T-cell (primary cell): ENCODE measurements around the gene CETP. TPM values are rescaled to one million over a fixed set of nuclear protein-coding genes. Genes with fewer than 3 reads are reported as not detected.

ENCODE experiments used
- ATAC-seq, 4 experiments: fragments of 200-7000 bp in 3 of 4; fragments of 150-1000 bp in 1 of 4; cut with Tn5 transposase; replicated peaks in 1 of 4; 1 replicate in 3 of 4; 2 replicates in 1 of 4; pipeline ENCODE4 v1.10.0; 2021; ENCODE audit warnings: moderate library complexity in 3 of 4, mild to moderate bottlenecking in 2 of 4, moderate number of reproducible peaks in 1 of 4
- CTCF ChIA-PET, 2 donors: fragments of 300-600 bp; sonication (Branson Sonifier 250); formaldehyde crosslinking; loops; one replicate each; lab custom pipeline; 2022; ENCODE audit warnings: antibody characterized with exemption in 2 of 2; lab: Charles Lee
- POLR2A ChIA-PET, 2 donors: fragments of 300-600 bp; sonication (Branson Sonifier 250); formaldehyde crosslinking; loops; one replicate each; lab custom pipeline; 2022; ENCODE audit warnings: antibody characterized with exemption in 2 of 2; lab: Charles Lee
- DNase-seq, 35 experiments: peaks; one replicate each; pipeline versions ENCODE4 v3.0.0 to v3.0.0-alpha.2; 2013 to 2023
- H3K27ac ChIP-seq: one replicate; pipeline ENCODE4 v1.5.1; 2013; ENCODE audit warnings: low read length
- H3K27me3 ChIP-seq, 2 experiments: replicated peaks in 1 of 2; 1 replicate in 1 of 2; 2 replicates in 1 of 2; pipeline versions ENCODE4 v1.6.1 to v1.7.0; 2013; ENCODE audit warnings: low read length in 1 of 2, mixed read lengths in 1 of 2; ENCODE audit not compliant: control insufficient read depth in 2 of 2, insufficient read depth in 2 of 2; ENCODE audit errors: extremely low read depth in 1 of 2
- H3K36me3 ChIP-seq, 2 donors: 1 replicate in 1 of 2; 2 replicates in 1 of 2; pipeline versions ENCODE4 v1.6.1 to v1.7.0; 2013; ENCODE audit warnings: low read length in 1 of 2; ENCODE audit not compliant: control insufficient read depth in 2 of 2, insufficient read depth in 1 of 2; ENCODE audit errors: extremely low read depth in 1 of 2
- H3K4me1 ChIP-seq, 2 experiments: 1 replicate in 1 of 2; 2 replicates in 1 of 2; pipeline versions ENCODE4 v1.6.1 to v1.7.0; 2013; ENCODE audit warnings: low read length in 2 of 2, mixed read lengths in 1 of 2; ENCODE audit not compliant: insufficient read depth in 2 of 2, control insufficient read depth in 1 of 2; ENCODE audit errors: extremely low read depth in 1 of 2
- H3K4me3 ChIP-seq, 2 donors: 1 replicate in 1 of 2; 2 replicates in 1 of 2; pipeline versions ENCODE4 v1.5.1 to v1.7.0; 2013; ENCODE audit warnings: mild to moderate bottlenecking in 2 of 2, low read length in 1 of 2, moderate library complexity in 1 of 2; ENCODE audit not compliant: control insufficient read depth in 1 of 2; ENCODE audit errors: extremely low read depth in 1 of 2
- H3K9me3 ChIP-seq: 2 replicates; pipeline ENCODE4 v1.7.0; 2013
- H3K27ac Mint-ChIP-seq, 2 donors: one replicate each; pipeline ENCODE4 v1.8.0; 2020 to 2021; ENCODE audit warnings: mild to moderate bottlenecking in 2 of 2, mixed read lengths in 2 of 2
- H3K27me3 Mint-ChIP-seq, 2 donors: one replicate each; pipeline ENCODE4 v1.8.0; 2021 to 2022; ENCODE audit warnings: mixed read lengths in 2 of 2
- H3K36me3 Mint-ChIP-seq: one replicate; pipeline ENCODE4 v1.8.0; 2021; ENCODE audit warnings: mixed read lengths
- H3K4me1 Mint-ChIP-seq, 3 donors: one replicate each; pipeline ENCODE4 v1.8.0; 2020 to 2022; ENCODE audit warnings: mixed read lengths in 3 of 3, mild to moderate bottlenecking in 1 of 3
- H3K4me3 Mint-ChIP-seq, 3 donors: one replicate each; pipeline ENCODE4 v1.8.0; 2020 to 2022; ENCODE audit warnings: mild to moderate bottlenecking in 3 of 3, mixed read lengths in 3 of 3, moderate library complexity in 3 of 3
- H3K9me3 Mint-ChIP-seq, 3 donors: one replicate each; pipeline ENCODE4 v1.8.0; 2020 to 2022; ENCODE audit warnings: mixed read lengths in 3 of 3
- WGBS: methylation state at CpG from one replicate; pipeline ENCODE4 v1.1.5; 2013; ENCODE audit warnings: missing lambda C conversion rate; ENCODE audit not compliant: insufficient coverage; 5-methylcytosine and 5-hydroxymethylcytosine counted together
- total RNA-seq, 35 experiments: library from RNA in 6 of 35; stranded (reverse) in 6 of 35; fragments of 120-200 nt in 1 of 35; gene quantifications; one replicate each; pipeline versions ENCODE4 v1.2.1 to v1.2.4 and lab custom pipeline; 2013 to 2026

Gene CETP
- total RNA-seq, 5 donors from 2014 or later (not counting 1 experiment from before 2014, with no cell fraction given), result 0.18 to 0.25 (median 0.19) TPM; not detected in 2

DNA sequence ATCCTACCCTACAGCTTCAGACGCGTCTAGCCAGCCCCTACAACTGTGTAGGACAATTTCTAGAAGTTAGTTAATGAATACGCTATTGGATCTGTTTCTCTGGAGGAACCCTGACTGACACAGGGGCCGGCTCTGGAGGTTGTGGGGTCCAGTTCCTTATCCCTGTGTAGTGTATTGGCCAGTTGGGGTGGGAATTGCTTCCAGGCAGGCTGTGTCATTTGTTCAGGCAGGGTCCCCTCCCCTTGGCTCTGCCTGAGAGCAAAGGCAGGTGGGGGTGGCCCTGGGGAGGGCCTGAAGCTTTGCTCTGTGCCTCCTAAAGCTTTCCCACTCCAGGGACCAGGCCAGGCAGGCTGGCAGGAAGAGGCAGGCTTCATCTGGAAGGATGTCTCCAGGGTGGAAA lies 11.7 kb upstream of the CETP start:
- POLR2A ChIA-PET, result interaction anchor here in 1 of 2 donors (0.5 kb wide), 1 partner anchor 12 kb away, joined by 3 read pairs; no protein-coding TSS in a partner anchor
- DNase-seq (no peak), ATAC-seq (no peak)
- Mint-ChIP-seq H3K27ac (no peak overlapping the region), H3K9me3 (no peaks in the 10 kb centered on the region), H3K27me3 (no peaks in the 10 kb centered on the region), H3K36me3 (peaks cover 4% of the 10 kb centered on the region), H3K4me3 (no peak overlapping the region), H3K4me1 (peaks cover 8 to 20% (median 14%) of the 10 kb centered on the region in 3 donors)
- H3K4me1 ChIP-seq, result peaks cover 0 to 6% of the 10 kb centered on the region in 2 experiments
- 94% methylated on average over 2 of the region's 4 CpGs for WGBS
- no peak overlapping the region for H3K4me3 ChIP-seq
- H3K27me3 ChIP-seq, result no peaks in the 10 kb centered on the region
- H3K9me3 ChIP-seq, result no peaks in the 10 kb centered on the region
- CTCF ChIA-PET, result interaction anchor here (1.9 to 4.0 kb wide), 2 partner anchors 83 to 157 kb away, joined by 5 to 14 read pairs; no protein-coding TSS in a partner anchor
- peaks cover 0 to 12% of the 10 kb centered on the region in 2 donors for H3K36me3 ChIP-seq
- H3K27ac ChIP-seq, result no peak overlapping the region

DNA sequence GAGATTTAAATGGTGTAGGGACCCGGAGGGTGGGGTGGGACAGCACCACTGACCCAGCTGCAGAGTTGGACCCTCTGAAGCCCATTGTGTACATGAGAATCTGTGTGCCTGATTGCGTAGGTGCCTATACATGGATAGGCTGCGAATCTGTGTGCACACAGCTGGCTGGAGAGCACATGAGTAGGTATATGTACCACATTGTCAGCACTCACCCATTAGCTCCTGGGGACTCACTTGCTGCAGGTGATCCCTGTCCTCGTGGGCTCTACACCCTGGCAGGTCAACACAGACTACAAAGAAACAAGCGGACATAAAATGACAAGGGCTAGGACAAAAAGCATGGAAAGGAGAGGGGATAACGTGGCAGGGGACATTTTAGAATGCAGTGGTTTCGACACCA lies 11.3 kb upstream of the CETP start:
- H3K36me3 Mint-ChIP-seq, result peaks cover 3% of the 10 kb centered on the region
- no peak overlapping the region for H3K4me3 Mint-ChIP-seq
- Histone ChIP-seq H3K36me3 (peaks cover 0 to 8% of the 10 kb centered on the region in 2 donors), H3K4me3 (no peak overlapping the region), H3K9me3 (no peaks in the 10 kb centered on the region), H3K27ac (no peak overlapping the region), H3K4me1 (peaks cover 0 to 6% of the 10 kb centered on the region in 2 experiments), H3K27me3 (no peaks in the 10 kb centered on the region)
- POLR2A ChIA-PET, result interaction anchor here in 1 of 2 donors (0.5 kb wide), 1 partner anchor 12 kb away, joined by 3 read pairs; no protein-coding TSS in a partner anchor
- ATAC-seq, result no peak
- CTCF ChIA-PET, result interaction anchor here (0.6 to 4.0 kb wide), 3 partner anchors 16 to 157 kb away, joined by 5 to 14 read pairs (median 5); no protein-coding TSS in a partner anchor
- H3K27me3 Mint-ChIP-seq, result no peaks in the 10 kb centered on the region
- 83% methylated on average over 7 of the region's 7 CpGs for WGBS
- H3K4me1 Mint-ChIP-seq, result peaks cover 8 to 20% (median 13%) of the 10 kb centered on the region in 3 donors
- DNase-seq, result no peak
- H3K27ac Mint-ChIP-seq, result no peak overlapping the region
- no peaks in the 10 kb centered on the region for H3K9me3 Mint-ChIP-seq

DNA sequence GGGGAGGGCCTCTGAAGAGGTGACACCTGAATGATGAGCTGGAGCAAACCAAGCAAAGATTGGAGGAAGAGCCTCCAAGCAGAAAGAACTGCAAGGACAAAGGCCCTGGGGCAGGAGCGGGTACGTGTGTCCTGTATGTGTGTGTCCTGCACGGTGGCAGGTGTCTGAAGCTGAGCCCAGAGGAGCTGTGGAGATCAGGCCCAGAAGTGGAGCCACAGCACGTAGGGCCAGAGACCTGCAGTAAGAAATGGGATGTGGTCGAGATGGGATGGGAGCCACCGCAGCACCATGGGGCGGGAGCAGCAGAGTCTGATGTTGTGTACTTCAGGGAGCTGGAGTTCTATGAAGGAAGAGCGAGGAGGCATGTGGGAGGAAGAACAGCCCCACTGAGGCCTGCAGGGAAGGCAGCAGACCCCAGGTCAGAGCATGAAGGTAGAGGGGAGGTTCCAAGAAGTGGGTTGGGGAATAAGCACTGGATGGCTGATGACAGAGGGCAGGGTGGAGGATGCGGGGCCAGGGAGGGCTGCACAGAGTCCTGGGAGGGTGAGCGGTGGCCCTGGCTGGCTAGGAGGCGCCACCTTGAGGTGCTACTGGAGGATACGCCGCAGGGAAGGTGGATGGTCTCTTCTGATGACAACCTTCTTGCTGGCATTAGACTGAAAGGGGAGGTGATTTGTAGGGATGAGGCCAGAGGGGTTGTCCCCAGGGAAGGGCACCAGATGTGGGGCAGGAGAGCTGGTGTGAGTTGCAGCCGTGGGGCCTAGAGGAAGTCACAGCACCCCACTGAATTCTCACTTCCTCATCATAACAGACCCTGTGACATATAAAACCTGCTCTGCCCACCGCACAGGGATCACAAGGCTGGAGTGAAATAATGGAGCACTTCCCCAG lies 10.6 kb upstream of the CETP start:
- Mint-ChIP-seq H3K4me1 (peaks cover 8 to 20% (median 13%) of the 10 kb centered on the region in 3 donors), H3K9me3 (no peaks in the 10 kb centered on the region), H3K27me3 (no peaks in the 10 kb centered on the region), H3K36me3 (peaks cover 3% of the 10 kb centered on the region), H3K27ac (peak overlapping the region in 1 of 2 donors; percentile 7), H3K4me3 (no peak overlapping the region)
- CTCF ChIA-PET, result interaction anchor here (0.6 to 4.0 kb wide), 8 partner anchors 16 to 435 kb away, joined by 3 to 14 read pairs (median 5); no protein-coding TSS in a partner anchor
- no peak overlapping the region for H3K4me3 ChIP-seq
- H3K27me3 ChIP-seq, result no peaks in the 10 kb centered on the region
- H3K4me1 ChIP-seq, result peaks cover 0 to 6% of the 10 kb centered on the region in 2 experiments
- ATAC-seq, result peak; percentile 79 to 90 (median 82)
- WGBS, result 82% methylated on average over 13 of the region's 15 CpGs
- POLR2A ChIA-PET, result interaction anchor here (0.6 to 0.7 kb wide), 2 partner anchors 182 to 1563 kb away, joined by 3 to 12 read pairs; no protein-coding TSS in a partner anchor
- peak in 29 of 35 experiments; percentile 14 to 65 (median 35) for DNase-seq
- peaks cover 0 to 5% of the 10 kb centered on the region in 2 donors for H3K36me3 ChIP-seq
- no peaks in the 10 kb centered on the region for H3K9me3 ChIP-seq
- H3K27ac ChIP-seq, result no peak overlapping the region

DNA sequence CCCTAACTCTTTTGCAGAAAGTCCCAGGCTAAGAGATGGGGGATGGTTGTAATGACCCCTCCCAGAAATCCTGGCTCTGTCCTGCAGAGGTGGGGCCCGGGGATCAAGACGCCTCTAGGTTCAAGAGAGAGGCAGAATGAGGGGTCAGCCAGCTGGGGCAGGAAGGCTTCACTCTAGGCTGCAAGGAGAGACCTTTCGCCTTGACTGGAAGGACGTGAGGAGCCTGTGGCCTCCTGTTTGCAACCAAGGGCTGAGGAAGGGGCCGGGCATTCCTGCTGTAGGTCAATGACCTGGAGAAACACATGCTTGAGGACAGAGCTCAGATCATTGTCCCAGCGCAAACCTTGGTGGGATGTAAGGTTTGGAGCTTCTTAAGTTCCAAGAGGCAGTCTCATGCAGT lies 8.7 kb upstream of the CETP start:
- H3K36me3 Mint-ChIP-seq, result no peaks in the 10 kb centered on the region
- peaks cover 6 to 16% (median 13%) of the 10 kb centered on the region in 3 donors for H3K4me1 Mint-ChIP-seq
- 64% methylated on average over 4 of the region's 6 CpGs for WGBS
- H3K27ac ChIP-seq, result no peak overlapping the region
- ATAC-seq, result no peak
- no peaks in the 10 kb centered on the region for H3K27me3 Mint-ChIP-seq
- H3K27me3 ChIP-seq, result no peaks in the 10 kb centered on the region
- no peaks in the 10 kb centered on the region for H3K9me3 Mint-ChIP-seq
- DNase-seq, result no peak
- peaks cover 0 to 6% of the 10 kb centered on the region in 2 experiments for H3K4me1 ChIP-seq
- H3K9me3 ChIP-seq, result no peaks in the 10 kb centered on the region
- H3K36me3 ChIP-seq, result no peaks in the 10 kb centered on the region
- no peak overlapping the region for H3K27ac Mint-ChIP-seq
- no peak overlapping the region for H3K4me3 ChIP-seq
- ChIA-PET POLR2A (no interaction called here), CTCF (interaction anchor here (0.7 to 4.0 kb wide), 5 partner anchors 18 to 160 kb away, joined by 3 to 14 read pairs (median 4); no protein-coding TSS in a partner anchor)
- H3K4me3 Mint-ChIP-seq, result no peak overlapping the region

DNA sequence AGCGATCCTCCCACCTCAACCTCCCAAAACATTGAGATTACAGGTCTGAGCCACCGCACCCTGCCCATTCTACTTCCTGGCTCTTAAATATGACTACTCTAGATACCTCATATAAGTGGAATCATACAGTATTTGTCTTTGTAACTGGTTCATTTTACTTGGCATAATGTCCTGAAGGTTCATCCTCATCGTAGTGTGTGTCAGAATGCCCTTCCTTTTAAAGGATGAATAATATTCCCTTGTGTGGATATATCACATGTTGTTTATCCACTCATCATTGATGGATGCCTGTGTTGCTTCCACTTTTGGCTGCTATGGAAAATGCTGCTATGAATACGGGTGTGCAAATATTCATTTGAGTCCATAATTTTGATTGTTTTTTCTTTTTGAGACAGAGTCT lies 5.7 kb upstream of the CETP start:
- CTCF ChIA-PET, result no interaction called here
- no peaks in the 10 kb centered on the region for H3K9me3 Mint-ChIP-seq
- Histone ChIP-seq H3K4me3 (no peak overlapping the region), H3K4me1 (peaks cover 0 to 5% of the 10 kb centered on the region in 2 experiments), H3K27ac (no peak overlapping the region), H3K9me3 (no peaks in the 10 kb centered on the region), H3K27me3 (no peaks in the 10 kb centered on the region), H3K36me3 (no peaks in the 10 kb centered on the region)
- H3K4me3 Mint-ChIP-seq, result no peak overlapping the region
- WGBS, result 100% methylated on average over 1 of the region's 4 CpGs
- no peak overlapping the region for H3K27ac Mint-ChIP-seq
- POLR2A ChIA-PET, result no interaction called here
- no peaks in the 10 kb centered on the region for H3K36me3 Mint-ChIP-seq
- ATAC-seq (no peak), DNase-seq (no peak)
- no peaks in the 10 kb centered on the region for H3K27me3 Mint-ChIP-seq
- peaks cover 2 to 5% (median 5%) of the 10 kb centered on the region in 3 donors for H3K4me1 Mint-ChIP-seq

DNA sequence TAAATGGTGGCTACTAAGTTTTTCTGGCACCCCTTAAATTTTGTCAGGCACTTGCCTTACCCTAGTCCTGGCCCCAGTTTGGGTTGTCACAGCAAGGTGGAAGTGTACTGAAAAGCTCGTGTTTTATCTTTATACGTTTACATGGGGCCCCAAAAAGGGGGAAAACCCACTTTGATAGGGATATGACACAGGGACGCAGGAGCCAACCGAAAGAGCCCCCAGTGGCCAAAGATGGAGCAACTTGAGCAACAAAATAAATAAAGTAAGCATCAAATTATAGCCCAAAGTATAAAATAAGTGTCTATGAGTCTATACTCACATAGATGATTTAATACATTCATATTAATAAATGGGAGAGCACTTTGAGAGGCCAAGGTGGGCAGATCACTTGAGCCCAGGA lies 5.0 kb upstream of the CETP start:
- Histone ChIP-seq H3K9me3 (no peaks in the 10 kb centered on the region), H3K27ac (no peak overlapping the region), H3K36me3 (no peaks in the 10 kb centered on the region), H3K4me3 (no peak overlapping the region), H3K4me1 (no peaks in the 10 kb centered on the region), H3K27me3 (no peaks in the 10 kb centered on the region)
- no peak for DNase-seq
- WGBS, result no CpG with 5 or more reads among the region's 4 CpGs
- H3K27me3 Mint-ChIP-seq, result no peaks in the 10 kb centered on the region
- no peaks in the 10 kb centered on the region for H3K9me3 Mint-ChIP-seq
- ChIA-PET POLR2A (no interaction called here), CTCF (interaction anchor here (0.8 to 1.0 kb wide), 2 partner anchors 9 to 11 kb away, joined by 3 read pairs; no protein-coding TSS in a partner anchor)
- ATAC-seq, result no peak
- H3K36me3 Mint-ChIP-seq, result no peaks in the 10 kb centered on the region
- no peak overlapping the region for H3K4me3 Mint-ChIP-seq
- H3K4me1 Mint-ChIP-seq, result no peaks in the 10 kb centered on the region
- H3K27ac Mint-ChIP-seq, result no peak overlapping the region
